BLaER1 (cell line): ENCODE measurements around the gene PLRG1.

Experiments
- H3K27ac ChIP-seq: shearing (Covaris generic); formaldehyde crosslinking; 2 replicates; pipeline ENCODE4 v1.8.1; 2022
- H3K27me3 ChIP-seq: shearing (Covaris generic); formaldehyde crosslinking; 2 replicates; pipeline ENCODE4 v1.8.1; 2022
- H3K36me3 ChIP-seq: shearing (Covaris generic); formaldehyde crosslinking; 2 replicates; pipeline ENCODE4 v1.8.1; 2022
- H3K4me1 ChIP-seq: shearing (Covaris generic); formaldehyde crosslinking; 2 replicates; pipeline ENCODE4 v1.8.1; 2022
- H3K4me2 ChIP-seq: shearing (Covaris generic); formaldehyde crosslinking; 2 replicates; pipeline ENCODE4 v1.8.1; 2022
- H3K4me3 ChIP-seq: shearing (Covaris generic); formaldehyde crosslinking; 2 replicates; pipeline ENCODE4 v1.8.1; 2022
- H3K9ac ChIP-seq: shearing (Covaris generic); formaldehyde crosslinking; 2 replicates; pipeline ENCODE4 v1.8.1; 2022
- H3K9me3 ChIP-seq: shearing (Covaris generic); formaldehyde crosslinking; 2 replicates; pipeline ENCODE4 v1.8.1; 2022
- H4K20me1 ChIP-seq: shearing (Covaris generic); formaldehyde crosslinking; 2 replicates; pipeline ENCODE4 v1.8.1; 2022
- Cebpa-rat ChIP-seq: shearing (Covaris generic); IDR thresholded peaks from 2 replicates; pipeline ENCODE4 v1.8.1; 2022

PLRG1 gene

DNA sequence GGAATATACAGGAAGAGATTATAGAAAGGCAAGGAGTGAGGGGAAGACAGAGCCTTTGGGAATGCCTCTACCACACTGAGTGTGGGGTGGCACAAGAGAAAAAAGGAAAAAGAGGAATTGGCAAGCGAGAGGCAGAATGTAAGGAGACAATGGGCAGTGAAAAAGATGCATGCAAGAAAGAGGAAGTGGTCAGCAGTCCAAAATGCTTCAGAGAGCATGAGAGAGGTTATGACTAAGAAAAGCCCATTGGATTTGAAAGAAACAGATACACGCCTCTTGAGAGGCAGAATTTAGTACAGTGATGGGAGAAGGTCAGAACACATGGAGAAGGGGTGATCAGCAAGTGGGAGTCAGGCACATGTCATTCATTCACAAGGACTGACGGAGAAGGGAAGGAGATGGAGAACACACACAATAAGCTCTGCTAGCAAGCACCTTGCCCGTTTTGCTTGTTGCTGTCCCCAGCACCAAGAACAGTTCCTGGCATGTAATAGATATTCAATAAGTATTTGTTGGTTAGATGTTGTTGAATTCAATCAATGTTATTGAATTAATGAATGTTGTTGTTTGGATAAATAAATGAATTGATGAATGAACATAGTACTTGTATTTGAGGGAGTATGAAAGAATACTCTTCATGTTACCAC is 65.0 kb downstream of the PLRG1 start:
- Histone ChIP-seq H3K4me3 (no peak overlapping the region), H3K4me1 (peaks cover 69% of the 10 kb centered on the region), H3K27me3 (no peaks in the 10 kb centered on the region), H4K20me1 (no peaks in the 10 kb centered on the region), H3K9me3 (peaks cover 11% of the 10 kb centered on the region), H3K36me3 (peaks cover 57% of the 10 kb centered on the region), H3K27ac (no peak overlapping the region), H3K4me2 (peak overlapping the region; percentile 81), H3K9ac (no peak overlapping the region)
- TF ChIP-seq Cebpa-rat = no peak
